Measurements from ENCODE around the gene SF3B6.

The SF3B6 gene

GRCh38 chr2:24076849-24077534 is 866 bp upstream of the SF3B6 start:
- TF ChIP-seq FOXP2 (optimal IDR thresholded peaks at IDR 0.05; ENCODE audit: borderline replicate concordance, extremely low read depth, extremely low read length, insufficient read depth) (no peak), POLR2AphosphoS5 (IDR thresholded peaks at IDR 0.05; ENCODE audit: low read depth, low read length) (0 out of 2 replicates have a peak, but pooled peaks have one; percentile 5)

- TF ChIP-seq POLR2AphosphoS5 (IDR thresholded peaks at IDR 0.05; ENCODE audit: low read depth, low read length) = no peak
- TF ChIP-seq SIN3A (IDR thresholded peaks at IDR 0.05; ENCODE audit: borderline replicate concordance, insufficient read depth, low read length) = no peak
- no peak for TF ChIP-seq FOXP2 (optimal IDR thresholded peaks at IDR 0.05; ENCODE audit: borderline replicate concordance, extremely low read depth, extremely low read length, insufficient read depth)
- TF ChIP-seq TAF1 (IDR thresholded peaks at IDR 0.05; ENCODE audit: borderline replicate concordance, insufficient read depth, low read length) = no peak
- TF ChIP-seq REST (IDR thresholded peaks at IDR 0.05; ENCODE audit: insufficient read depth in 1 of 2, low read depth in 2 of 2, low read length in 2 of 2) = no peak
Measured at GRCh38 chr2:24075259-24075658, 867 bp downstream of the SF3B6 start.

- TF ChIP-seq TAF1 (IDR thresholded peaks at IDR 0.05; ENCODE audit: borderline replicate concordance, insufficient read depth, low read length) (no peak), POLR2AphosphoS5 (IDR thresholded peaks at IDR 0.05; ENCODE audit: low read depth, low read length) (no peak), REST (IDR thresholded peaks at IDR 0.05; ENCODE audit: insufficient read depth in 1 of 2, low read depth in 2 of 2, low read length in 2 of 2) (no peak), FOXP2 (optimal IDR thresholded peaks at IDR 0.05; ENCODE audit: borderline replicate concordance, extremely low read depth, extremely low read length, insufficient read depth) (no peak), SIN3A (IDR thresholded peaks at IDR 0.05; ENCODE audit: borderline replicate concordance, insufficient read depth, low read length) (no peak)
Measured at GRCh38 chr2:24073816-24074215, 2.3 kb downstream of the SF3B6 start.

- TF ChIP-seq TAF1 (IDR thresholded peaks at IDR 0.05; ENCODE audit: borderline replicate concordance, insufficient read depth, low read length) = no peak
- TF ChIP-seq REST (IDR thresholded peaks at IDR 0.05; ENCODE audit: insufficient read depth in 1 of 2, low read depth in 2 of 2, low read length in 2 of 2) = no peak
- no peak for TF ChIP-seq FOXP2 (optimal IDR thresholded peaks at IDR 0.05; ENCODE audit: borderline replicate concordance, extremely low read depth, extremely low read length, insufficient read depth)
- TF ChIP-seq POLR2AphosphoS5 (IDR thresholded peaks at IDR 0.05; ENCODE audit: low read depth, low read length) = no peak
- no peak for TF ChIP-seq SIN3A (IDR thresholded peaks at IDR 0.05; ENCODE audit: borderline replicate concordance, insufficient read depth, low read length)
Measured at GRCh38 chr2:24072259-24072658, 3.9 kb downstream of the SF3B6 start.

- TF ChIP-seq REST (IDR thresholded peaks at IDR 0.05; ENCODE audit: insufficient read depth in 1 of 2, low read depth in 2 of 2, low read length in 2 of 2) (no peak), TAF1 (IDR thresholded peaks at IDR 0.05; ENCODE audit: borderline replicate concordance, insufficient read depth, low read length) (no peak), SIN3A (IDR thresholded peaks at IDR 0.05; ENCODE audit: borderline replicate concordance, insufficient read depth, low read length) (no peak), FOXP2 (optimal IDR thresholded peaks at IDR 0.05; ENCODE audit: borderline replicate concordance, extremely low read depth, extremely low read length, insufficient read depth) (no peak), POLR2AphosphoS5 (IDR thresholded peaks at IDR 0.05; ENCODE audit: low read depth, low read length) (no peak)
Measured at GRCh38 chr2:24065341-24065740, 10.8 kb downstream of the SF3B6 start.
